ENCODE results near the gene ROPN1B.

ROPN1B gene

GRCh38 chr3:126022741-126023359, 53.9 kb downstream of the ROPN1B start:
- Histone ChIP-seq H3K9me3 (ENCODE audit: control insufficient read depth in 2 of 2, low read length in 2 of 2) (no peaks in the 10 kb centered on the region), H3K36me3 (ENCODE audit: control insufficient read depth in 2 of 2, insufficient read depth in 2 of 2, low read length in 2 of 2) (peaks cover 13 to 27% of the 10 kb centered on the region in 2 donors), H3K9ac (ENCODE audit: low read length in 2 of 2) (no peak overlapping the region), H3K27me3 (ENCODE audit: control insufficient read depth in 1 of 2, insufficient read depth in 2 of 2, low read length in 2 of 2) (no peaks in the 10 kb centered on the region), H3K4me1 (ENCODE audit: control insufficient read depth, insufficient read depth, low read length) (no peaks in the 10 kb centered on the region), H3K4me3 (ENCODE audit: low read length in 2 of 2) (no peak overlapping the region), H3K27ac (ENCODE audit: low read length) (no peak overlapping the region)

GRCh38 chr3:126023390-126023789, 54.4 kb downstream of the ROPN1B start:
- Histone ChIP-seq H3K4me1 (ENCODE audit: control insufficient read depth, insufficient read depth, low read length) (no peaks in the 10 kb centered on the region), H3K9ac (ENCODE audit: low read length in 2 of 2) (no peak overlapping the region), H3K36me3 (ENCODE audit: control insufficient read depth in 2 of 2, insufficient read depth in 2 of 2, low read length in 2 of 2) (peaks cover 13 to 29% of the 10 kb centered on the region in 2 donors), H3K27ac (ENCODE audit: low read length) (no peak overlapping the region), H3K27me3 (ENCODE audit: control insufficient read depth in 1 of 2, insufficient read depth in 2 of 2, low read length in 2 of 2) (no peaks in the 10 kb centered on the region), H3K4me3 (ENCODE audit: low read length in 2 of 2) (no peak overlapping the region), H3K9me3 (ENCODE audit: control insufficient read depth in 2 of 2, low read length in 2 of 2) (peaks cover 0 to 4% of the 10 kb centered on the region in 2 donors)

- H3K36me3 ChIP-seq (ENCODE audit: control insufficient read depth in 2 of 2, insufficient read depth in 2 of 2, low read length in 2 of 2): peaks cover 11 to 31% of the 10 kb centered on the region in 2 donors
- no peaks in the 10 kb centered on the region for H3K27me3 ChIP-seq (ENCODE audit: control insufficient read depth in 1 of 2, insufficient read depth in 2 of 2, low read length in 2 of 2)
Observed at GRCh38 chr3:126024049-126024854, 55.3 kb downstream of the ROPN1B start.

GRCh38 chr3:126025116-126025729, 56.2 kb downstream of the ROPN1B start:
- Histone ChIP-seq H3K4me3 (ENCODE audit: low read length in 2 of 2) (no peak overlapping the region), H3K4me1 (ENCODE audit: control insufficient read depth, insufficient read depth, low read length) (no peaks in the 10 kb centered on the region), H3K9me3 (ENCODE audit: control insufficient read depth in 2 of 2, low read length in 2 of 2) (peaks cover 0 to 5% of the 10 kb centered on the region in 2 donors), H3K36me3 (ENCODE audit: control insufficient read depth in 2 of 2, insufficient read depth in 2 of 2, low read length in 2 of 2) (peaks cover 11 to 31% of the 10 kb centered on the region in 2 donors), H3K27me3 (ENCODE audit: control insufficient read depth in 1 of 2, insufficient read depth in 2 of 2, low read length in 2 of 2) (no peaks in the 10 kb centered on the region), H3K27ac (ENCODE audit: low read length) (no peak overlapping the region), H3K9ac (ENCODE audit: low read length in 2 of 2) (no peak overlapping the region)

More at GRCh38 chr3:126024049-126024854, 55.3 kb downstream of the ROPN1B start:
- H3K4me3 ChIP-seq (ENCODE audit: low read length in 2 of 2): no peak overlapping the region
- H3K9ac ChIP-seq (ENCODE audit: low read length in 2 of 2): no peak overlapping the region
- H3K27ac ChIP-seq (ENCODE audit: low read length): no peak overlapping the region
- peaks cover 0 to 5% of the 10 kb centered on the region in 2 donors for H3K9me3 ChIP-seq (ENCODE audit: control insufficient read depth in 2 of 2, low read length in 2 of 2)
- no peaks in the 10 kb centered on the region for H3K4me1 ChIP-seq (ENCODE audit: control insufficient read depth, insufficient read depth, low read length)

GRCh38 chr3:126025862-126026261, 56.9 kb downstream of the ROPN1B start:
- Histone ChIP-seq H3K4me1 (ENCODE audit: control insufficient read depth, insufficient read depth, low read length) (no peaks in the 10 kb centered on the region), H3K27me3 (ENCODE audit: control insufficient read depth in 1 of 2, insufficient read depth in 2 of 2, low read length in 2 of 2) (no peaks in the 10 kb centered on the region), H3K4me3 (ENCODE audit: low read length in 2 of 2) (no peak overlapping the region), H3K36me3 (ENCODE audit: control insufficient read depth in 2 of 2, insufficient read depth in 2 of 2, low read length in 2 of 2) (peaks cover 11 to 31% of the 10 kb centered on the region in 2 donors), H3K9ac (ENCODE audit: low read length in 2 of 2) (no peak overlapping the region), H3K27ac (ENCODE audit: low read length) (no peak overlapping the region), H3K9me3 (ENCODE audit: control insufficient read depth in 2 of 2, low read length in 2 of 2) (peaks cover 0 to 5% of the 10 kb centered on the region in 2 donors)

GRCh38 chr3:126026277-126026751, 57.3 kb downstream of the ROPN1B start:
- Histone ChIP-seq H3K9ac (ENCODE audit: low read length in 2 of 2) (no peak overlapping the region), H3K27ac (ENCODE audit: low read length) (no peak overlapping the region), H3K9me3 (ENCODE audit: control insufficient read depth in 2 of 2, low read length in 2 of 2) (peaks cover 0 to 5% of the 10 kb centered on the region in 2 donors), H3K36me3 (ENCODE audit: control insufficient read depth in 2 of 2, insufficient read depth in 2 of 2, low read length in 2 of 2) (peaks cover 11 to 31% of the 10 kb centered on the region in 2 donors), H3K4me1 (ENCODE audit: control insufficient read depth, insufficient read depth, low read length) (no peaks in the 10 kb centered on the region), H3K4me3 (ENCODE audit: low read length in 2 of 2) (no peak overlapping the region), H3K27me3 (ENCODE audit: control insufficient read depth in 1 of 2, insufficient read depth in 2 of 2, low read length in 2 of 2) (no peaks in the 10 kb centered on the region)

- H3K9ac ChIP-seq (ENCODE audit: low read length in 2 of 2): no peak overlapping the region
- H3K27me3 ChIP-seq (ENCODE audit: control insufficient read depth in 1 of 2, insufficient read depth in 2 of 2, low read length in 2 of 2): no peaks in the 10 kb centered on the region
- no peak overlapping the region for H3K4me3 ChIP-seq (ENCODE audit: low read length in 2 of 2)
- H3K4me1 ChIP-seq (ENCODE audit: control insufficient read depth, insufficient read depth, low read length): no peaks in the 10 kb centered on the region
- peaks cover 13 to 31% of the 10 kb centered on the region in 2 donors for H3K36me3 ChIP-seq (ENCODE audit: control insufficient read depth in 2 of 2, insufficient read depth in 2 of 2, low read length in 2 of 2)
- no peak overlapping the region for H3K27ac ChIP-seq (ENCODE audit: low read length)
- peaks cover 0 to 5% of the 10 kb centered on the region in 2 donors for H3K9me3 ChIP-seq (ENCODE audit: control insufficient read depth in 2 of 2, low read length in 2 of 2)
Observed at GRCh38 chr3:126026761-126027160, 57.8 kb downstream of the ROPN1B start.

- no peak overlapping the region for H3K9ac ChIP-seq (ENCODE audit: low read length in 2 of 2)
Observed at GRCh38 chr3:126028096-126028495, 59.1 kb downstream of the ROPN1B start.

GRCh38 chr3:126029241-126029640, 60.3 kb downstream of the ROPN1B start:
- no peak overlapping the region for H3K27ac ChIP-seq (ENCODE audit: low read length)
- peaks cover 0 to 5% of the 10 kb centered on the region in 2 donors for H3K9me3 ChIP-seq (ENCODE audit: control insufficient read depth in 2 of 2, low read length in 2 of 2)
- H3K4me3 ChIP-seq (ENCODE audit: low read length in 2 of 2): no peak overlapping the region
- H3K9ac ChIP-seq (ENCODE audit: low read length in 2 of 2): no peak overlapping the region
- H3K27me3 ChIP-seq (ENCODE audit: control insufficient read depth in 1 of 2, insufficient read depth in 2 of 2, low read length in 2 of 2): no peaks in the 10 kb centered on the region
- peaks cover 12 to 27% of the 10 kb centered on the region in 2 donors for H3K36me3 ChIP-seq (ENCODE audit: control insufficient read depth in 2 of 2, insufficient read depth in 2 of 2, low read length in 2 of 2)
- H3K4me1 ChIP-seq (ENCODE audit: control insufficient read depth, insufficient read depth, low read length): no peaks in the 10 kb centered on the region

More at GRCh38 chr3:126028096-126028495, 59.1 kb downstream of the ROPN1B start:
- Histone ChIP-seq H3K9me3 (ENCODE audit: control insufficient read depth in 2 of 2, low read length in 2 of 2) (peaks cover 0 to 5% of the 10 kb centered on the region in 2 donors), H3K27me3 (ENCODE audit: control insufficient read depth in 1 of 2, insufficient read depth in 2 of 2, low read length in 2 of 2) (no peaks in the 10 kb centered on the region), H3K36me3 (ENCODE audit: control insufficient read depth in 2 of 2, insufficient read depth in 2 of 2, low read length in 2 of 2) (peaks cover 21 to 24% of the 10 kb centered on the region in 2 donors), H3K4me1 (ENCODE audit: control insufficient read depth, insufficient read depth, low read length) (no peaks in the 10 kb centered on the region), H3K27ac (ENCODE audit: low read length) (no peak overlapping the region), H3K4me3 (ENCODE audit: low read length in 2 of 2) (no peak overlapping the region)

GRCh38 chr3:126030455-126030854, 61.5 kb downstream of the ROPN1B start:
- Histone ChIP-seq H3K27me3 (ENCODE audit: control insufficient read depth in 1 of 2, insufficient read depth in 2 of 2, low read length in 2 of 2) (no peaks in the 10 kb centered on the region), H3K9ac (ENCODE audit: low read length in 2 of 2) (no peak overlapping the region), H3K9me3 (ENCODE audit: control insufficient read depth in 2 of 2, low read length in 2 of 2) (peaks cover 0 to 5% of the 10 kb centered on the region in 2 donors), H3K27ac (ENCODE audit: low read length) (no peak overlapping the region), H3K36me3 (ENCODE audit: control insufficient read depth in 2 of 2, insufficient read depth in 2 of 2, low read length in 2 of 2) (peaks cover 4 to 31% of the 10 kb centered on the region in 2 donors), H3K4me1 (ENCODE audit: control insufficient read depth, insufficient read depth, low read length) (no peaks in the 10 kb centered on the region), H3K4me3 (ENCODE audit: low read length in 2 of 2) (no peak overlapping the region)
